HG03439 (cell line): ENCODE data around the gene PGS1.

Source experiments
- ATAC-seq: cut with Tn5 transposase; IDR thresholded peaks from one replicate; pipeline ENCODE4 v1.9.1; 2021; ENCODE audit warnings: mild to moderate bottlenecking, moderate library complexity; ENCODE audit not compliant: unreplicated experiment

The PGS1 gene

GRCh38 chr17:78383725-78384471 lies 5.4 kb downstream of the PGS1 start:
- ATAC-seq: peak; percentile 33

GRCh38 chr17:78384479-78385175 lies 6.2 kb downstream of the PGS1 start:
- peak; percentile 6 for ATAC-seq

DNA sequence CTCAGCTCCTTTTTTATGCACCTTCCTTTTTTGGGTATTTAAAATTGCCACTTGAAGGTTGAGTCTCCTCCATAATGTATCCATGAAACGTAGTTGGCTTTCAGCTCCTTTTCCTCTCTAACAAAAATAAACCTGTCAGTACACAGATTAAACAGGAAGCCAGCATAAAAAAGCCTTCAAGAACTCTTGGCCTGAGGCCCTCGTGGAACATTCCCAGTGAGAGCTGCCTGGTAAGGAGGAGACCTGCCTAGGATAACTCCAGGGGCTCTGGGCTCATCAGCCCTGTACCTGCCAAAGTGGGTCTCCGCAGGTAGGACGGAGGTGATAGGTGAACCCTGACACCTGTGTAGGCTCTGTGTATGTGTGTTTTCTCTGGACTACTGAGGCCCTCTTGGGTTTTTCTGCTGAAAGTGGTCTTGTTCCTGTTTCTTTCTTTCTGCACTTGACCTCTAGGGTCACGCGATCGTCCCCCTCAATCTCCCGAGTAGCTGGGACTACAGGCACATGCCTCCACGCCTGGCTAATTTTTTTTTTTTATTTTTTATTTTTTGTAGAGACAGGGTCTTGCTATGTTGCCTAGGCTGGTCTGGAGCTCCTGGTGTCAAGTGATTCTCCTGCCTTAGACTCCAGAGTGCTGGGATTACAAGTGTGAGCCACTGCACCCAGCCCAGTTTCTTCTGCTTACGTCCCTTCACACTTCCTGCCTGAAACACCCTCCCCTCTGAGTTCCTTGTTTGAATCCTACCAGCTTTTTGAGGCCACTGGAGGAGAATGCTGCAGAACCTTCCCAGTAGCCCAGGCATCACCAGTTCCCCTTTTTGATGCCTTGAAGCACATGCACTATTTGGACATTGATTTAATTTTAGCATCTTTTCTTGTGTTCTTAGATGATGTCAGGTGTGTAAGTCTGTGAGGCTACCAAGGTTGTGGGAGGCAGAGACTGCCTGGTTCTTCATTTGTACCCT lies 9.8 kb downstream of the PGS1 start:
- ATAC-seq: no peak

DNA sequence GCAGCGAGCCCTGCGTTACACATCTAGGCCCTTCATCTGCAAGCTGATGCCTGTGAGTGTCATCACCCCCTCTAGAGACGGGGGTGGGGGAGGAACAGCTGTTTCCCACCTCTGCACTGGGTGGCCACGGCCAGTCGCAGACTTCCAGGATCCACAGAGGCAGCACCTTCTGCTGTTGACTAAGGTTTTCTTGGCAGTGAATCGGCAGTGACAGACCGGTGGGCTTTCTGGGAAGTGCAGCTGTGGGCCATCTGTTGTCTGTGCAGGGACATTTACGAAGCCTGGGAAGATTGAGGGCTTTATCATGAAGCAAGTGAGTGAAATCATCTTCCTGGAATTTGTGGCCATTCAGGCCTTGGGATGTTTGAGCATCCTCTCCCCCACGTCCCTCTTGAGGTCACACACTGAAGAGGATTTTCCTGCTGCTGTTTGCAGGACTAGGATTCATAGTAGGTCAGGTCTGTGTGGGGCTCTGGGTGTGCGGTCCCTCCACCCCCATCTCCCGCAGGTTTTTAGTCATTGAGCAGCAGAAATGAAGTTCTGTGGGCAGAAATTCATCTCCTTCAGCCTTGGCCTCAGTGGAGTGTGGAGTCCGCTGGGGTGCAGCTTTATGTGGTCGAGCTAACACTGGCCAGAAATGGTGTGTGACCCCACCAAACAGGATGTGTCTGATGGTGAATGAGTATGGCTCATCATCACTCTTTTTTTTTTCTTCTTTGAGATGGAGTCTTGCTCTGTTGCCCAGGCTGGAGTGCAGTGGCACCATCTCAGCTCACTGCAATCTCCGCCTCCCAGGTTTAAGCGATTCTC lies 12.0 kb downstream of the PGS1 start:
- ATAC-seq: no peak

- no peak for ATAC-seq
Observed at GRCh38 chr17:78391051-78391431, 12.6 kb downstream of the PGS1 start.

DNA sequence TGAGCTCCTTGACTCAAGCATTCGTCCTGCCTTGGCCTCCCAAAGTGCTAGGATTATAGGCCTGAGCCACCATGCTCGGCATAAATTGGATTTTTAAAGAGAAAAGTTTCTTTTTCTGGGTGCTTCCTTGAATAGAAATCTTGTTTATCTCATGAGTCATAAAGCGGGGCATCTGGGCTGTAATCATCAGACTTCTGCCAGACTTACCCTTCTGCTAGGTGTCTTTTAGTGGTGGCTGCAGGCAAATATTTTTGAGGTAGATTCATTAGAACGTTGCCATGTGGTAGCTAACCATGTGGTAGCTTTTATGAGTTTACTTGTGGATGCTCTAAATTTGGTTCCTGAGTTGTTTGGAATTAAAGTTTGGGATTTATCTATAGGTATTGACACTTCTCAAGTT lies 13.4 kb downstream of the PGS1 start:
- no peak for ATAC-seq

GRCh38 chr17:78392295-78392694 lies 13.8 kb downstream of the PGS1 start:
- ATAC-seq: no peak

GRCh38 chr17:78393575-78393974 lies 15.1 kb downstream of the PGS1 start:
- no peak for ATAC-seq

DNA sequence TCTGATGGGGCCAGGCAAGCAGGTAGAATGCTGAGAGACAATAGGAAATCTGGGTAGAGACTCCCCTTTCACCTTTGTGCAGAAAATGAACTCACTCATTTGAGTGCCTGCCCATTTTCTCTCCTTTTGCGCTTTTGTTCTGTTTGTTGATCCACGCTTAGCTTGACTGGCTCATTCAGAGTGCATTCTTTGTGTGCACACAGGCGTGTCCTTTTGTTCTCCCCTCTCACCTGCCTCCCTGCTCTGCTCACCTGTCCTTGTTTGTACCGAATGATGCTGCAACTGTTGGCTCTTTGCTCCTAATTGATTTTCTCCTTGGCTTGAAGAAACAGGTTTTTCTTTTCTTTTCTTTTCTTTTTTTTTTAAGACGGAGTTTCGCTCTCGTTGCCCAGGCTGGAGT lies 15.8 kb downstream of the PGS1 start:
- no peak for ATAC-seq

DNA sequence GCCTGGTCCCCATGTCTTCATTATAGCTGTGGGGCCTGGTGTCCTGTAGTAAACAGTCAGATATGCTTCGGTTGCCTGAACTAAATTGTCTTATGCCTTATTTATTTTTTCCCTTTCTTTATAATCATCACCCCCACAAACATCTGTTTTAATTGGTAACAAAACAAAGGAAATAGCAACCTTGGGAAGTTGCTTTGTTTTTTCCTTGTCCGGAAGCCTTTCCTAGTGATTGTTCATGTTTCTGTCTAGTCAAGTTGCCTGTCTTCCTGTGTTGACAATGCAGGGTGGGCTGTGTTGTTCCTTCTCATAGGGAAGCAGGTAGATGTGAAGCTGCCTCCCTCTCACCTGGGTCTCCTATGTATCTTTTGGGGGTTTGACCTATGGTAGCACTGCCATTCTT lies 16.7 kb downstream of the PGS1 start:
- ATAC-seq: no peak

GRCh38 chr17:78396441-78397337 lies 18.2 kb downstream of the PGS1 start:
- no peak for ATAC-seq

DNA sequence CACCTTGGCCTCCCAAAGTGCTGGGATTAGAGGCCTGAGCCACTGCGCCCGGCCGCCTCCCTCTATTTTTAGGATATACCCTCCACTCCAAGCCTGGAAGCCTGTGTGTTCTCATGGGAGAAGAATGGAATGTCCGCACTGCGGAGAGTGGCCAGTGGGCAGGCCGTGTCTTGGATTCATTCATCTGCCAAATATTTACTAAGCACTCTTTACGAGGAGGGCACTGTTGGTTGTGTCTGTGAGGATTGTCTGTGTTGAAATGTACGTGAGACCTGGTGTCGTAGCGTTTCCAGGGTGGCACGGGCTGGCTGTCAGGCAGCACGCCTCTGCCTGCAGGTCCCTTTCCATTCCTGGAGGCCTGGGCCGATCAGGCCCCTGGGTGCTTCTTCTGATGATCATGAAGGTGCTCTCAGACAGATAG lies 19.2 kb downstream of the PGS1 start:
- ATAC-seq: no peak

- ATAC-seq: no peak
Observed at GRCh38 chr17:78398390-78398789, 19.9 kb downstream of the PGS1 start.

GRCh38 chr17:78399028-78399692 lies 20.7 kb downstream of the PGS1 start:
- ATAC-seq: no peak

DNA sequence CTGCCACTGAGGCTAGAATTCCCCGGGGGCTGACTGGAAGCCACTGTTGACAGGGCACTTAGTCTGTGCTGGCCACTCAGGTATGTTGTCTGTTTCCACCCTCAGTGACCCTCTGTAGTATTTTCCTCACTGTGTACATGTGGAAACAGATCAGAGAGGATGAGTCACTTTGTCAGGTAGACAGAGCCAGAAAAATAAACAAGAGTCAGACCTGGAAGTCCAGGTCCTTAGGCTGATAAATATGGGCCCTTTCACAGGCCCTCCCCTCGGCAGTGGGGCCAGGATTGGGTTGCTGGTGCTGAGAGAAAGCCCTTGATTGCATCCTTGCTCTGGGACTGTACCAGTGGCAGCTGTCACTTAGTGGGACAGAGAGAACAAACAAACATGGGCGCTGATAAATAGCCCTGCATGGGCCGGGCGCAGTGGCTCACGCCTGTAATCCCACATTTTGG lies 21.3 kb downstream of the PGS1 start:
- ATAC-seq: no peak

DNA sequence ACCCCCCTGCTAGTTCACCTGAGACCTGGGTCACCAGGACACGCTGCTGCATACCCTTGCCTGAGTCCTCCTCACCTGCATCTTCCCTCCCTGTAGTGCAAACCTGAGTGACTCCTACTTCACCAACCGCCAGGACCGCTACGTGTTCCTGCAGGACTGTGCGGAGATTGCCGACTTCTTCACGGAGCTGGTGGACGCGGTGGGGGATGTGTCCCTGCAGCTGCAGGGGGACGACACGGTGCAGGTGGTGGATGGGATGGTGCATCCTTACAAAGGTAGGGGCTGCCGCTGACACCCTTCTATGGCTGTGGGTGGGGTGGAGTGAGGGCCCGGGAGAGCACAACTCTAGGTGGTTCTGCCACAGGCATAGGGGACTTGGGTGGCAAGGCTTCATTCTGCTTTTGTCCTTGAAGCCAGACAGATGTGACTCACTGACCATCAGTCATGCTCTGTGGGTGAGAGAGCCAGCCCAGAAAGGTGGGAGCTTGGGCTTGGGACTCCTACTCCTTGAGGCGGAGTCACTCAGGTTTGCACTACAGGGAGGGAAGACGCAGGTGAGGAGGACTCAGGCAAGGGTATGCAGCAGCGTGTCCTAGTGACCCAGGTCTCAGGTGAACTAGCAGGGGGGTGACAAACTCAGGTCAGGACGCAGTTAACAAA lies 22.3 kb downstream of the PGS1 start:
- ATAC-seq: no peak

GRCh38 chr17:78401246-78401645 lies 22.8 kb downstream of the PGS1 start:
- ATAC-seq: no peak

GRCh38 chr17:78401891-78402290 lies 23.4 kb downstream of the PGS1 start:
- ATAC-seq: no peak
